ENCODE data around the gene CSTF1.

DNA sequence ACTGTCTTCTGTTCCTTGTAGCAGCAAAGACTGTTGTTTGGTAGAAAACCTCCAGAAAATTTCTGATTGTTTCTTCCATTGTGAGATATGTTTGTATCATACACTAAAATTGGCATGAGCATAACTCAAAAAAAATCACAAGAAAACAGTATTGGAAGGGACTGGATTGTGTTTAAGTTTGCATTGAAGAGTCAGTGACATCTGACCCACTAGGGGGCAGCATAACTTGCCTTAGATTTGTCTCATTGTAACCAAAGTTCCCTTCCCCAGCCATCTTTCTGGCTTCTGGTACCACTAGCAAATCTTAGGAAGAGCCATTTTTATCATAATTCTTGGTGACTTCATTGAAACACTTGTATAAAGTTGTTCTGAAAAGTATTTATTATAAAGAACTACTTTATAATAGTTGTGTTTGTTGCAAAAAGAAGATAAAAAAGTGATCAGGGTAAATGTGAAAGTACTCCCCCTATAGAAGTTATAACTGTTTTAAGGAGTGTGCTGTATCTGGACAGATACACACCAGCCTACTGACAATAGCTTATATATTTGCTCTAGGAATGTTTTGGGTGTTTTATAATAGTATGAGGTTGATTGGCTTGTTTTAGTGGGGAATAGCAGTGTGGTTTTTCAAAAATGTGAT is 7.7 kb downstream of the CSTF1 start:
- TF ChIP-seq GATA3 (IDR thresholded peaks at IDR 0.05; ENCODE audit: low read depth, low read length) (no peak), GATA2 (IDR thresholded peaks at IDR 0.05; ENCODE audit: low read depth, low read length) (no peak)

All from SH-SY5Y (cell line).